Pancreas (tissue), 10 donors: ENCODE results near the gene WHAMM. TPM values are rescaled to one million over a fixed set of nuclear protein-coding genes. Genes with fewer than 3 reads are reported as not detected.

Source experiments
- ATAC-seq, 4 donors: fragments of 200-7000 bp; cut with Tn5 transposase; one replicate each; pipeline versions ENCODE4 v1.8.0 to v1.9.1; 2020; ENCODE audit warnings: mild to moderate bottlenecking in 4 of 4, moderate library complexity in 4 of 4
- DNase-seq, 6 donors: peaks; one replicate each; pipeline ENCODE4 v3.0.0-alpha.2; 2020
- FAIRE-seq: peaks from 2 replicates; lab custom pipeline; 2012; peaks lifted over from hg19 to GRCh38; lab: Jason Lieb, UNC
- H3K27ac ChIP-seq, 4 donors: fragments of 200-600 bp; sonication (generic); 1 replicate in 3 of 4; 2 replicates in 1 of 4; pipeline versions ENCODE4 v1.5.0 to v1.8.0; 2020
- H3K27me3 ChIP-seq, 4 donors: fragments of 200-600 bp; one replicate each; pipeline ENCODE4 v1.8.0; 2021
- H3K36me3 ChIP-seq, 3 donors: fragments of 200-600 bp; sonication (generic) in 1 of 3; one replicate each; pipeline versions ENCODE4 v1.5.0 to v1.8.0; 2020 to 2021
- H3K4me1 ChIP-seq, 3 donors: fragments of 200-600 bp; one replicate each; pipeline ENCODE4 v1.8.0; 2021
- H3K4me3 ChIP-seq, 4 donors: fragments of 200-600 bp; sonication (generic) in 2 of 4; one replicate each; pipeline versions ENCODE4 v1.5.0 to v1.8.0; 2020 to 2021
- H3K9me3 ChIP-seq, 4 donors: fragments of 200-600 bp; one replicate each; pipeline ENCODE4 v1.8.0; 2021
- CTCF ChIP-seq, 4 donors: fragments of 200-600 bp; sonication (generic) in 3 of 4; IDR thresholded peaks; one replicate each; pipeline versions ENCODE4 v1.5.0 to v1.8.0; 2021; ENCODE audit warnings: antibody characterized with exemption in 4 of 4
- WGBS, 2 donors: extraction: QIAGEN DNeasy Blood & Tissue Kit; methylation state at CpG; one replicate each; pipeline ENCODE4 v1.1.7; 2013; 5-methylcytosine and 5-hydroxymethylcytosine counted together
- intact Hi-C, 3 donors: fragments of 100-400 bp; cut with DNase I; formaldehyde crosslinking; loops; one replicate each; pipeline versions ENCODE4 v1.11.1 to v1.14.2; 2022
- polyA plus RNA-seq, 2 donors: library from polyadenylated mRNA; stranded (reverse); fragments of 200-250 nt; gene quantifications; one replicate each; pipeline ENCODE4 v1.2.3, GENCODE V29; 2013
- total RNA-seq, 6 donors: library from RNA; stranded (reverse); fragmentation: NEBNext Ultra II Directional in 4 of 6; extraction: Animal tissue kit (Norgen Biotek cat#: 25700) in 4 of 6; gene quantifications; one replicate each; pipeline versions ENCODE4 v1.2.1 to v1.2.4, GENCODE V29; 2021 to 2023
- donor health status: healthy with polysubstance abuse.
- donor health status: DM: no; HTN: no; CAD: no; lungs with moderate emphysema.
- donor health status: DM: no; HTN: no; CAD: no.
- donor health status: control.
- donor health status: control.
- donor health status: Bipolar disorder and iron deficiency.
- donor health status: DM: yes; HTN: yes; CAD: no.
- donor health status: DM: no; HTN: no; CAD: no.
- donor health status: DM: no; HTN: no; CAD: no.
- donor health status: DM: yes; HTN: yes; CAD: no.

Gene WHAMM
- total and polyA plus RNA-seq, 8 donors = 3.7 to 6.1 (median 4.4) TPM

- FAIRE-seq (no peak), DNase-seq (peak in 1 of 6 donors; percentile 38), ATAC-seq (peak in 1 of 4 donors; percentile 2)
- Histone ChIP-seq H3K36me3 (peaks cover 6 to 78% (median 33%) of the 10 kb centered on the region in 3 donors), H3K9me3 (no peaks in the 10 kb centered on the region), H3K4me1 (peaks cover 0 to 19% (median 2%) of the 10 kb centered on the region in 3 donors), H3K27ac (peak overlapping the region in 2 of 4 donors; percentile 22 to 36), H3K27me3 (no peaks in the 10 kb centered on the region), H3K4me3 (no peak overlapping the region)
- intact Hi-C loops = no loop called here
- no peak for TF ChIP-seq CTCF (IDR thresholded peaks at IDR 0.05)
- WGBS, 2 donors = 67% methylated on average over 4 of the region's 4 CpGs
Measured at GRCh38 chr15:82833362-82833682, 23.9 kb downstream of the WHAMM start.

- 94 to 96% methylated on average over 7 of the region's 7 CpGs for WGBS, 2 donors
- DNase-seq = peak in 1 of 6 donors; percentile 47
Measured at GRCh38 chr15:82835391-82835917, 26.0 kb downstream of the WHAMM start.

GRCh38 chr15:82838096-82838735 lies 28.8 kb downstream of the WHAMM start:
- peaks cover 6 to 76% (median 39%) of the 10 kb centered on the region in 3 donors for H3K36me3 ChIP-seq
- H3K27ac ChIP-seq = no peak overlapping the region
- 91% methylated on average over 14 of the region's 14 CpGs for WGBS, 2 donors
- no peak for TF ChIP-seq CTCF (IDR thresholded peaks at IDR 0.05)
- no peaks in the 10 kb centered on the region for H3K9me3 ChIP-seq
- DNase-seq = peak in 1 of 6 donors; percentile 7
- ATAC-seq = peak in 3 of 4 donors; percentile 10 to 17 (median 16)
- H3K27me3 ChIP-seq = no peaks in the 10 kb centered on the region
- no peak for FAIRE-seq
- intact Hi-C loops = no loop called here
- H3K4me3 ChIP-seq = no peak overlapping the region
- peaks cover 0 to 2% (median 0%) of the 10 kb centered on the region in 3 donors for H3K4me1 ChIP-seq

More at GRCh38 chr15:82835391-82835917, 26.0 kb downstream of the WHAMM start:
- ATAC-seq (peak in 1 of 4 donors; percentile 2), FAIRE-seq (no peak)
- Histone ChIP-seq H3K27me3 (no peaks in the 10 kb centered on the region), H3K4me1 (peaks cover 0 to 19% (median 0%) of the 10 kb centered on the region in 3 donors), H3K27ac (no peak overlapping the region), H3K4me3 (no peak overlapping the region), H3K36me3 (peaks cover 6 to 84% (median 33%) of the 10 kb centered on the region in 3 donors), H3K9me3 (no peaks in the 10 kb centered on the region)
- no peak for TF ChIP-seq CTCF (IDR thresholded peaks at IDR 0.05)
- intact Hi-C loops = no loop called here

GRCh38 chr15:82839136-82839535 lies 29.7 kb downstream of the WHAMM start:
- intact Hi-C loops = no loop called here
- Histone ChIP-seq H3K27me3 (no peaks in the 10 kb centered on the region), H3K9me3 (no peaks in the 10 kb centered on the region), H3K4me3 (no peak overlapping the region), H3K27ac (no peak overlapping the region), H3K4me1 (no peaks in the 10 kb centered on the region), H3K36me3 (peaks cover 3 to 67% (median 35%) of the 10 kb centered on the region in 3 donors)
- DNase-seq (no peak), FAIRE-seq (no peak), ATAC-seq (no peak)
- TF ChIP-seq CTCF (IDR thresholded peaks at IDR 0.05) = no peak

GRCh38 chr15:82840166-82840565 lies 30.7 kb downstream of the WHAMM start:
- TF ChIP-seq CTCF (IDR thresholded peaks at IDR 0.05) = no peak
- H3K4me1 ChIP-seq = no peaks in the 10 kb centered on the region
- FAIRE-seq (peak; percentile 54), DNase-seq (no peak), ATAC-seq (no peak)
- no peaks in the 10 kb centered on the region for H3K9me3 ChIP-seq
- H3K27me3 ChIP-seq = no peaks in the 10 kb centered on the region
- no peak overlapping the region for H3K27ac ChIP-seq
- whole genome bisulfite sequencing, 2 donors = 92 to 95% methylated on average over 4 of the region's 4 CpGs
- intact Hi-C loops = no loop called here
- peaks cover 0 to 63% (median 24%) of the 10 kb centered on the region in 3 donors for H3K36me3 ChIP-seq
- H3K4me3 ChIP-seq = no peak overlapping the region
